OCI-LY7 (cell line): ENCODE measurements around the gene KLHL24. TPM values are rescaled to one million over a fixed set of nuclear protein-coding genes. Genes with fewer than 3 reads are reported as not detected.

Experiments used
- BruUV-seq: library from RNA; stranded (reverse); fragments of 400-500 nt; replicated peaks from 2 replicates; lab custom pipeline; 2021; lab: Mats Ljungman, UMichigan
- CTCF ChIA-PET: fragments of 300-600 bp; sonication (Branson Sonifier 250); formaldehyde crosslinking; loops from one replicate; lab custom pipeline; 2022; ENCODE audit warnings: antibody characterized with exemption; ENCODE audit not compliant: unreplicated experiment; lab: Charles Lee
- POLR2A ChIA-PET: fragments of 300-600 bp; sonication (Branson Sonifier 250); formaldehyde crosslinking; loops from one replicate; lab custom pipeline; 2022; ENCODE audit warnings: antibody characterized with exemption; lab: Charles Lee
- DNase-seq: peaks from one replicate; pipeline ENCODE4 v3.0.0-alpha.2; 2015; ENCODE audit warnings: low spot score
- H2AFZ ChIP-seq: fragments of 200-600 bp; sonication (generic), shearing (Covaris generic); 2 replicates; pipeline ENCODE4 v1.6.1; 2014; ENCODE audit warnings: mild to moderate bottlenecking, antibody characterized with exemption, low read length, moderate library complexity
- H3K27ac ChIP-seq: fragments of 200-600 bp; sonication (generic); 2 replicates; pipeline ENCODE4 v1.5.1; 2014; ENCODE audit warnings: mixed run types, low read depth, mild to moderate bottlenecking, moderate library complexity, low read length, inconsistent platforms; ENCODE audit not compliant: poor library complexity, severe bottlenecking
- H3K36me3 ChIP-seq: fragments of 200-600 bp; sonication (generic); 2 replicates; pipeline ENCODE4 v1.6.1; 2014; ENCODE audit warnings: mild to moderate bottlenecking, antibody characterized with exemption, low read length, moderate library complexity, mixed read lengths; ENCODE audit not compliant: insufficient read depth
- H3K4me1 ChIP-seq: fragments of 200-600 bp; sonication (generic); 2 replicates; pipeline ENCODE4 v1.5.1; 2014; ENCODE audit warnings: mild to moderate bottlenecking, low read length; ENCODE audit not compliant: insufficient read depth, poor library complexity, severe bottlenecking
- H3K4me2 ChIP-seq: fragments of 200-600 bp; sonication (generic); 2 replicates; pipeline ENCODE4 v1.6.1; 2014; ENCODE audit warnings: mild to moderate bottlenecking, low read length
- H3K4me3 ChIP-seq: fragments of 200-600 bp; sonication (generic); 2 replicates; pipeline ENCODE4 v1.5.1; 2014; ENCODE audit warnings: mild to moderate bottlenecking, low read depth, low read length; ENCODE audit not compliant: poor library complexity, severe bottlenecking
- H3K79me2 ChIP-seq: fragments of 200-600 bp; sonication (generic); 2 replicates; pipeline ENCODE4 v1.6.1; 2016; ENCODE audit warnings: low read depth, mild to moderate bottlenecking, low read length, moderate library complexity, mixed read lengths; ENCODE audit not compliant: insufficient read depth
- H3K9me2 ChIP-seq: fragments of 200-600 bp; sonication (generic); 2 replicates; pipeline ENCODE4 v1.6.1; 2016; ENCODE audit warnings: mild to moderate bottlenecking, low read length, mixed read lengths; ENCODE audit not compliant: insufficient read depth
- H3K9me3 ChIP-seq: fragments of 200-600 bp; sonication (generic); 2 replicates; pipeline ENCODE4 v1.6.1; 2014; ENCODE audit warnings: mild to moderate bottlenecking, mixed run types, low read length, mixed read lengths
- H4K20me1 ChIP-seq: fragments of 200-600 bp; sonication (generic); 2 replicates; pipeline ENCODE4 v1.6.1; 2014; ENCODE audit warnings: mild to moderate bottlenecking, antibody characterized with exemption, low read length, moderate library complexity, mixed read lengths; ENCODE audit not compliant: insufficient read depth
- CTCF ChIP-seq: fragments of 200-600 bp; sonication (generic); conservative IDR thresholded peaks from 2 replicates; pipeline ENCODE4 v1.5.1; 2014; ENCODE audit warnings: mild to moderate bottlenecking, antibody characterized with exemption, low read length, moderate library complexity, mixed read lengths
- EZH2phosphoT487 ChIP-seq: fragments of 200-600 bp; sonication (generic); IDR thresholded peaks from 2 replicates; pipeline ENCODE4 v1.6.1; 2018; ENCODE audit warnings: low read depth, borderline replicate concordance, mild to moderate bottlenecking, mixed run types, antibody characterized with exemption, low read length, moderate library complexity, mixed read lengths
- intact Hi-C: fragments of 100-400 bp; cut with micrococcal nuclease; formaldehyde crosslinking; loops from one replicate; pipeline ENCODE4 v1.10.0; 2022; ENCODE audit not compliant: unreplicated experiment
- total RNA-seq, 2 experiments: library from RNA; depleted of rRNA in 1 of 2; stranded (reverse); fragments of >200 nt in 1 of 2; shearing (Covaris generic) in 1 of 2; gene quantifications; 2 replicates each; pipeline ENCODE4 v1.2.3, GENCODE V29; 2014 to 2022

KLHL24 gene
- total RNA-seq, 2 experiments from 2014 or later = 34.0 to 37.8 TPM

- no peak for TF ChIP-seq CTCF
- no peak for TF ChIP-seq EZH2phosphoT487
- Histone ChIP-seq H3K36me3 (no peaks in the 10 kb centered on the region), H3K27ac (peak overlapping the region; percentile 98), H3K4me1 (peaks cover 100% of the 10 kb centered on the region), H4K20me1 (no peaks in the 10 kb centered on the region), H3K4me3 (no peak overlapping the region), H2AFZ (no peak overlapping the region; the same call in 1 of the 2 replicates), H3K4me2 (peak overlapping the region; percentile 44), H3K9me2 (no peaks in the 10 kb centered on the region), H3K79me2 (0 out of 2 replicates have a peak, but pooled peaks cover 4% of the 10 kb centered on the region), H3K9me3 (no peaks in the 10 kb centered on the region)
- intact Hi-C loops = no loop called here
- CTCF ChIA-PET = interaction anchor here (1.1 to 1.7 kb wide), 2 partner anchors 9 to 112 kb away, joined by 3 to 4 read pairs; no protein-coding TSS in a partner anchor
- POLR2A ChIA-PET = interaction anchor here (0.6 to 12.0 kb wide), 2 partner anchors 8 to 33 kb away, joined by 3 to 265 read pairs; no protein-coding TSS in a partner anchor
- DNase-seq = peak; percentile 86
- BruUV-seq = no TSS peak
Observed at GRCh38 chr3:183587336-183587735, 48.1 kb upstream of the KLHL24 start.

- peaks cover 100% of the 10 kb centered on the region for H3K4me1 ChIP-seq
- DNase-seq = no peak
- TF ChIP-seq EZH2phosphoT487 (no peak), CTCF (no peak)
- peak overlapping the region; percentile 57 for H3K4me3 ChIP-seq
- H3K36me3 ChIP-seq = no peaks in the 10 kb centered on the region
- peak overlapping the region; percentile 91 for H3K4me2 ChIP-seq
- H3K9me2 ChIP-seq = no peaks in the 10 kb centered on the region
- ChIA-PET POLR2A (interaction anchor here (0.9 to 12.0 kb wide), 5 partner anchors 11 to 64 kb away, joined by 3 to 265 read pairs (median 11); no protein-coding TSS in a partner anchor), CTCF (interaction anchor here (3.6 to 4.4 kb wide), 2 partner anchors 11 to 30 kb away, joined by 16 to 50 read pairs; no protein-coding TSS in a partner anchor)
- H3K9me3 ChIP-seq = peaks cover 4% of the 10 kb centered on the region; the same call in 1 of the 2 replicates
- no TSS peak for BruUV-seq
- no peaks in the 10 kb centered on the region for H4K20me1 ChIP-seq
- H3K27ac ChIP-seq = peak overlapping the region; percentile 98
- intact Hi-C loops = loop anchor here (2.0 kb wide), 1 partner anchor 18 kb away; no protein-coding TSS in a partner anchor
- H3K79me2 ChIP-seq = 0 out of 2 replicates have a peak, but pooled peaks cover 4% of the 10 kb centered on the region
- H2AFZ ChIP-seq = no peak overlapping the region
Observed at GRCh38 chr3:183590442-183590841, 45.0 kb upstream of the KLHL24 start.
